HCT116 (cell line): ENCODE data around the gene MXRA7. TPM values are rescaled to one million over a fixed set of nuclear protein-coding genes. Genes with fewer than 3 reads are reported as not detected.

Source experiments
- CEBPB ChIP-seq: IDR thresholded peaks from 2 replicates; pipeline ENCODE4 v1.6.1; 2012; ENCODE audit warnings: low read depth
- EGR1 ChIP-seq: IDR thresholded peaks from 2 replicates; pipeline ENCODE4 v1.6.1; 2012; ENCODE audit warnings: low read depth
- ELF1 ChIP-seq: IDR thresholded peaks from 2 replicates; pipeline ENCODE4 v1.6.1; 2012; ENCODE audit warnings: low read depth, borderline replicate concordance
- FOSL1 ChIP-seq: IDR thresholded peaks from 2 replicates; pipeline ENCODE4 v1.6.1; 2012; ENCODE audit warnings: low read depth
- JUND ChIP-seq: IDR thresholded peaks from 2 replicates; pipeline ENCODE4 v1.6.1; 2012
- RAD21 ChIP-seq: IDR thresholded peaks from 2 replicates; pipeline ENCODE4 v1.6.1; 2012; ENCODE audit warnings: low read depth, mild to moderate bottlenecking
- SIN3A ChIP-seq: IDR thresholded peaks from 2 replicates; pipeline ENCODE4 v1.6.1; 2012; ENCODE audit warnings: low read depth
- SP1 ChIP-seq: IDR thresholded peaks from 2 replicates; pipeline ENCODE4 v1.6.1; 2012; ENCODE audit warnings: low read depth
- SRF ChIP-seq: IDR thresholded peaks from 2 replicates; pipeline ENCODE4 v1.6.1; 2012; ENCODE audit warnings: low read depth
- TCF7L2 ChIP-seq: IDR thresholded peaks from 2 replicates; pipeline ENCODE4 v1.7.0; 2011; ENCODE audit warnings: borderline replicate concordance, inconsistent platforms; ENCODE audit not compliant: insufficient read depth, insufficient read length; ENCODE audit errors: extremely low read depth
- ZNF274 ChIP-seq: fragments of 200-500 bp; sonication (Bioruptor generic); IDR thresholded peaks from 2 replicates; pipeline ENCODE4 v1.6.1; 2014; ENCODE audit warnings: mild to moderate bottlenecking, low read depth, low read length, inconsistent platforms
- total RNA-seq: library from RNA; stranded (reverse); gene quantifications from one replicate; pipeline ENCODE4 v1.2.1, GENCODE V29; 2021; ENCODE audit not compliant: unreplicated experiment
- TF ChIP-seq, protein P1 (sequence below): IDR thresholded peaks from 2 replicates; pipeline ENCODE4 v1.6.1; 2012; ENCODE audit warnings: low read depth
- TF ChIP-seq, protein P2 (sequence below): IDR thresholded peaks from 2 replicates; pipeline ENCODE4 v1.6.1; 2012

MXRA7 gene
- total RNA-seq, 1 experiment from 2014 or later: 57.1 TPM

- TF ChIP-seq, protein P1, sequence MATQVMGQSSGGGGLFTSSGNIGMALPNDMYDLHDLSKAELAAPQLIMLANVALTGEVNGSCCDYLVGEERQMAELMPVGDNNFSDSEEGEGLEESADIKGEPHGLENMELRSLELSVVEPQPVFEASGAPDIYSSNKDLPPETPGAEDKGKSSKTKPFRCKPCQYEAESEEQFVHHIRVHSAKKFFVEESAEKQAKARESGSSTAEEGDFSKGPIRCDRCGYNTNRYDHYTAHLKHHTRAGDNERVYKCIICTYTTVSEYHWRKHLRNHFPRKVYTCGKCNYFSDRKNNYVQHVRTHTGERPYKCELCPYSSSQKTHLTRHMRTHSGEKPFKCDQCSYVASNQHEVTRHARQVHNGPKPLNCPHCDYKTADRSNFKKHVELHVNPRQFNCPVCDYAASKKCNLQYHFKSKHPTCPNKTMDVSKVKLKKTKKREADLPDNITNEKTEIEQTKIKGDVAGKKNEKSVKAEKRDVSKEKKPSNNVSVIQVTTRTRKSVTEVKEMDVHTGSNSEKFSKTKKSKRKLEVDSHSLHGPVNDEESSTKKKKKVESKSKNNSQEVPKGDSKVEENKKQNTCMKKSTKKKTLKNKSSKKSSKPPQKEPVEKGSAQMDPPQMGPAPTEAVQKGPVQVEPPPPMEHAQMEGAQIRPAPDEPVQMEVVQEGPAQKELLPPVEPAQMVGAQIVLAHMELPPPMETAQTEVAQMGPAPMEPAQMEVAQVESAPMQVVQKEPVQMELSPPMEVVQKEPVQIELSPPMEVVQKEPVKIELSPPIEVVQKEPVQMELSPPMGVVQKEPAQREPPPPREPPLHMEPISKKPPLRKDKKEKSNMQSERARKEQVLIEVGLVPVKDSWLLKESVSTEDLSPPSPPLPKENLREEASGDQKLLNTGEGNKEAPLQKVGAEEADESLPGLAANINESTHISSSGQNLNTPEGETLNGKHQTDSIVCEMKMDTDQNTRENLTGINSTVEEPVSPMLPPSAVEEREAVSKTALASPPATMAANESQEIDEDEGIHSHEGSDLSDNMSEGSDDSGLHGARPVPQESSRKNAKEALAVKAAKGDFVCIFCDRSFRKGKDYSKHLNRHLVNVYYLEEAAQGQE: no peak
- TF ChIP-seq ZNF274 (no peak), EGR1 (no peak), SRF (0 out of 2 replicates have a peak, but pooled peaks have one; percentile 8), JUND (0 out of 2 replicates have a peak, but pooled peaks have one; percentile 18), RAD21 (no peak), FOSL1 (0 out of 2 replicates have a peak, but pooled peaks have one; percentile 10), TCF7L2 (no peak), CEBPB (0 out of 2 replicates have a peak, but pooled peaks have one; percentile 10), SP1 (no peak), SIN3A (no peak; the same call in 1 of the 2 replicates), ELF1 (no peak)
- TF ChIP-seq, protein P2, sequence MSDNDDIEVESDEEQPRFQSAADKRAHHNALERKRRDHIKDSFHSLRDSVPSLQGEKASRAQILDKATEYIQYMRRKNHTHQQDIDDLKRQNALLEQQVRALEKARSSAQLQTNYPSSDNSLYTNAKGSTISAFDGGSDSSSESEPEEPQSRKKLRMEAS: no peak
These were observed 22.2 kb upstream of the MXRA7 start (continued) for GRCh38 chr17:76732734-76733617.
